Effector memory CD8-positive, alpha-beta T cell (primary cell): ENCODE data around the gene TAGLN3.
"Not testable (repeated sequence)": the region's sequence is repeated elsewhere in the genome, so short reads cannot be mapped to it uniquely, and the experiment has no call there.

Experiments used
- ATAC-seq: fragments of 150-1000 bp; cut with Tn5 transposase; replicated peaks from 2 replicates; pipeline ENCODE4 v1.10.0; 2021; ENCODE audit warnings: mild to moderate bottlenecking, moderate library complexity
- DNase-seq, 3 experiments: peaks; one replicate each; pipeline ENCODE4 v3.0.0; 2021
- H3K27ac Mint-ChIP-seq, 2 donors: one replicate each; pipeline ENCODE4 v1.8.0; 2022; ENCODE audit warnings: mild to moderate bottlenecking in 2 of 2, mixed read lengths in 2 of 2, moderate library complexity in 2 of 2
- H3K27me3 Mint-ChIP-seq, 2 donors: one replicate each; pipeline ENCODE4 v1.8.0; 2022; ENCODE audit warnings: mixed read lengths in 2 of 2
- H3K36me3 Mint-ChIP-seq: one replicate; pipeline ENCODE4 v1.8.0; 2022; ENCODE audit warnings: mild to moderate bottlenecking, moderate library complexity, mixed read lengths; ENCODE audit not compliant: insufficient read depth
- H3K4me1 Mint-ChIP-seq, 2 donors: one replicate each; pipeline ENCODE4 v1.8.0; 2022; ENCODE audit warnings: low read depth in 2 of 2, mixed read lengths in 2 of 2
- H3K4me3 Mint-ChIP-seq, 2 donors: one replicate each; pipeline ENCODE4 v1.8.0; 2022; ENCODE audit warnings: mild to moderate bottlenecking in 2 of 2, mixed read lengths in 2 of 2, moderate library complexity in 2 of 2
- H3K9me3 Mint-ChIP-seq, 2 donors: one replicate each; pipeline ENCODE4 v1.8.0; 2022; ENCODE audit warnings: mixed read lengths in 2 of 2

TAGLN3 gene

GRCh38 chr3:112027826-112028225 lies 29.1 kb downstream of the TAGLN3 start:
- DNase-seq: no peak
- Mint-ChIP-seq H3K27me3 (peaks cover 0 to under 1% of the 10 kb centered on the region in 2 donors), H3K36me3 (no peaks in the 10 kb centered on the region), H3K4me3 (no peak overlapping the region), H3K27ac (no peak overlapping the region), H3K9me3 (no peaks in the 10 kb centered on the region), H3K4me1 (no peaks in the 10 kb centered on the region)
- no peak for ATAC-seq

DNA sequence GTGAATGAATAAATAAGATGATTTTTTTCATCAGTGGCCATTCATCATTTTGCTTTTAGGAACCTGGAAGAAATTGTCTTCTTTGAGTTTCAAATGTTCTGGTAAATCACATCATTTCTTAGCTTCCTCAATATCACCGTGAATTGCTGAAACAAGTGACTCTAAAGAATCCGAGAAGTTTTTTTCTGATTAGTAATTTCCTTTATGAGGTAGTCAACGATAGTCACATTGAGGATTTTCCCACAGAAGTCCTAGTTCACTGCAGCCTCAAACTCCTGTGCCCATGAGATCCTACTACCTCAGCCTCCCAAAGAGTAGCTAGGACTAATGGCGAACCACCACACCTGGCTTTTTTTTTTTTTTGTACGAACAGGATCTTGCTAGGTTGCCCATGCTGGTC lies 32.2 kb downstream of the TAGLN3 start:
- Mint-ChIP-seq H3K9me3 (no peaks in the 10 kb centered on the region), H3K36me3 (no peaks in the 10 kb centered on the region), H3K27me3 (peaks cover 0 to 6% of the 10 kb centered on the region in 2 donors), H3K27ac (no peak overlapping the region), H3K4me3 (no peak overlapping the region), H3K4me1 (no peaks in the 10 kb centered on the region)
- ATAC-seq (no peak), DNase-seq (no peak)

DNA sequence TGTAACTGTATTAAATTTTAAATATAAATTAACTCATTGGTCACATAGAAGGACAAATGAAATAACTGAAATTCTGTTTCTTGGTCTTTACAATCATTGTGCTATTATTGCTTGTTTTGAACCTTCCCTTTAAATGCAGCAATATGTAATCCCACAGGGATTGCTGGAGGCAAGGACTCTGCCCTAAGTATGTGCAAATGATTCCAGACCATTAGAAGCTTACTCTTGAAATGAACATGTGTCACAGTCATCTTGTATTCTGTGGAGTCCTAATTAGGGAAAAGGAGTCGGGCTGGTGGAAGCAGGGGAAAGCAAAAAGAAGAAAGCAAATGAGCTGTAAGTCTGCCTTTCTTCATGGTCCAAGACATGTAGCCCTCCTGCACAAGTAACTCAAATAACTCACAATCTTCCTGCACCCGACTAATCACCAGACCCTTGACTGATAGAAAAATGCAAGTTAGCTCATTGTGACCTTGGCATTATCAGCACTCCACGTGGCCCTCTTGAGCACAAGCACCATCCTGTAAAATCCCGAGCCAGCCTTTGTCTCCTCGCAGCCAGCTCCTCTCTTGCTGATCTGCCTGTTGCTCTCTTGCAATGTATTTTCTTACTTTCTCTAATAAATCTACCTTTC lies 33.5 kb downstream of the TAGLN3 start:
- H3K4me3 Mint-ChIP-seq: no peak overlapping the region
- no peaks in the 10 kb centered on the region for H3K9me3 Mint-ChIP-seq
- no peak for DNase-seq
- peaks cover 0 to 6% of the 10 kb centered on the region in 2 donors for H3K27me3 Mint-ChIP-seq
- no peaks in the 10 kb centered on the region for H3K36me3 Mint-ChIP-seq
- H3K4me1 Mint-ChIP-seq: no peaks in the 10 kb centered on the region
- H3K27ac Mint-ChIP-seq: no peak overlapping the region
- no peak for ATAC-seq

DNA sequence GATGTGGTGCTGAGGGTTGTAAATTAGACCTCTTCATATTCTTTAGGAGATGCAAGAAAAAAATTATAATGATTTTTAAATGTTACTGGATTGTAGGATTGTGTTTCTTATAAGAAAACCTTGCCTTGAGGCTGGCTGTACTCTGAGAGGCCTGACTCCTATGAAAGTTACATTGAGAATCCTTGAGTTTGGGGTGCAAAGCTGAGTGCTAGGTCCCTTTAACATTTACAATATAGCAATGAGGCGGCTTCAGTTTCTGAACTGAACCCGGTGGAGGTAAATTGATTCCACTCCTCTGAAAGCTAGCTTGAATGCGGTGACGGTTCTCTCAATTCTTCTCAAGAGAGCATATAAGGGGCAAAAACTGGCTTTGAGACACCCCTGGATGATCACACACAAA lies 35.7 kb downstream of the TAGLN3 start, which contains the start of gene TMPRSS7:
TMPRSS7 (plus strand) TSS at position 301 of the 400 bp plus-strand sequence. CDS start 110 bp downstream, outside the sequence.
- H3K27me3 Mint-ChIP-seq: peaks cover 0 to 12% of the 10 kb centered on the region in 2 donors
- no peaks in the 10 kb centered on the region for H3K9me3 Mint-ChIP-seq

GRCh38 chr3:112035241-112035640 lies 36.5 kb downstream of the TAGLN3 start:
- no peak overlapping the region for H3K4me3 Mint-ChIP-seq
- peaks cover 6 to 12% of the 10 kb centered on the region in 2 donors for H3K27me3 Mint-ChIP-seq
- H3K36me3 Mint-ChIP-seq: no peaks in the 10 kb centered on the region
- no peak overlapping the region for H3K27ac Mint-ChIP-seq
- H3K4me1 Mint-ChIP-seq: no peaks in the 10 kb centered on the region
- ATAC-seq: no peak
- H3K9me3 Mint-ChIP-seq: no peaks in the 10 kb centered on the region
- DNase-seq: no peak

More for the DNA sequence above, 35.7 kb downstream of the TAGLN3 start, which contains the start of gene TMPRSS7:
- Mint-ChIP-seq H3K36me3 (no peaks in the 10 kb centered on the region), H3K27ac (no peak within 1 kb of the TSS), H3K4me1 (no peaks in the 10 kb centered on the region), H3K4me3 (no peak within 1 kb of the TSS)
- ATAC-seq (no peak), DNase-seq (no peak)

GRCh38 chr3:112037194-112037593 lies 38.5 kb downstream of the TAGLN3 start:
- not testable (repeated sequence) for H3K4me1 Mint-ChIP-seq, ATAC-seq

DNA sequence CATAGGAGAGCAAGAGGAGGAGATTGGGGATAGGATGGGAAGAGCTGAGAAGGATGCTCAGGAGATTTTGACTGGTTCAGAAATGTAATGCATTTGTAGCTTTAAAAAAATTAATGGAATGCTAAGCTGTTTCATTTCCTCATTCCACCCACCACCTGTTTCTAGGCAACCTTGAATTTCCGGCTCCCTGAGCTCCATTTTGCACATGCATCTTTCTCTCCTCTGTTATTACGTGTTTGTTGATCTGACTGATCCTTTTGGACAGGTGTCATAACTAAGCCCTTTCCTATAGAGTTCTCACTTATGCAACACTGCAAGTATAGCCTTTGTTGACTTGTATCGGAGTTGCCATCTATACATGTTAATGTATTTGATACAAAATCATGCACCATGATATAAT lies 40.1 kb downstream of the TAGLN3 start:
- DNase-seq (no peak), ATAC-seq (no peak)
- H3K27ac Mint-ChIP-seq: no peak overlapping the region
- H3K4me3 Mint-ChIP-seq: no peak overlapping the region
- no peaks in the 10 kb centered on the region for H3K4me1 Mint-ChIP-seq
- peaks cover 6 to 7% of the 10 kb centered on the region in 2 donors for H3K27me3 Mint-ChIP-seq
- H3K9me3 Mint-ChIP-seq: no peaks in the 10 kb centered on the region
- peaks cover 3% of the 10 kb centered on the region for H3K36me3 Mint-ChIP-seq

More at GRCh38 chr3:112037194-112037593, 38.5 kb downstream of the TAGLN3 start:
- H3K27me3 Mint-ChIP-seq: peaks cover 6 to 12% of the 10 kb centered on the region in 2 donors
- not testable (repeated sequence) for H3K9me3 Mint-ChIP-seq, H3K4me3 Mint-ChIP-seq, H3K27ac Mint-ChIP-seq, DNase-seq, H3K36me3 Mint-ChIP-seq

GRCh38 chr3:112041321-112041720 lies 42.6 kb downstream of the TAGLN3 start:
- no peaks in the 10 kb centered on the region for H3K4me1 Mint-ChIP-seq
- H3K4me3 Mint-ChIP-seq: no peak overlapping the region
- DNase-seq (no peak), ATAC-seq (no peak)
- peaks cover 3% of the 10 kb centered on the region for H3K36me3 Mint-ChIP-seq
- H3K27ac Mint-ChIP-seq: no peak overlapping the region
- H3K9me3 Mint-ChIP-seq: no peaks in the 10 kb centered on the region
- H3K27me3 Mint-ChIP-seq: peaks cover 6 to 7% of the 10 kb centered on the region in 2 donors

DNA sequence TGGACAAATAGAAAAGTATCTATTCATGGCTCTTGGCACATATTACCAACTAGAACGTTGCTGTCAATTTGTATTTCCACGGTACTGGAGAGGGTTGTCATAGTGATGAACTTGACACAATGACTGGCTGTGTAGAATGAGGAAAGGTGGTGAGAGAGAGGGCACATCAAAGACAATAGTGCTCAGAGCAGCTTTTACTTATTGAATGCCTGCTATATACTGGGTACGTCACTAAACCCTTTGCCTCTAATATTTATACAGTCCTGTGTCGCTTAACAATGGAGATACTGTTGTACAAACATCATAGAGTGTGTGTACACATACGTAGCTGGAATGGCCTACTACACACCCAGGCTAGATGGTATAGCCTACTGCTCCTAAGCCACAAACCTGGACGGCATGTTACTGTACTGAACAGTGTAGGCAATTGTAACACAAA lies 44.1 kb downstream of the TAGLN3 start:
- H3K9me3 Mint-ChIP-seq: no peaks in the 10 kb centered on the region
- no peak for ATAC-seq
- H3K27ac Mint-ChIP-seq: no peak overlapping the region
- peaks cover 3% of the 10 kb centered on the region for H3K36me3 Mint-ChIP-seq
- no peaks in the 10 kb centered on the region for H3K4me1 Mint-ChIP-seq
- H3K4me3 Mint-ChIP-seq: no peak overlapping the region
- no peak for DNase-seq
- H3K27me3 Mint-ChIP-seq: peaks cover 11 to 13% of the 10 kb centered on the region in 2 donors

GRCh38 chr3:112043621-112044201 lies 45.0 kb downstream of the TAGLN3 start:
- ATAC-seq (peak; percentile 99), DNase-seq (peak; percentile 25 to 43 (median 30))
- H3K36me3 Mint-ChIP-seq: peaks cover 3% of the 10 kb centered on the region
- H3K4me3 Mint-ChIP-seq: no peak overlapping the region
- peaks cover 11 to 21% of the 10 kb centered on the region in 2 donors for H3K27me3 Mint-ChIP-seq
- no peaks in the 10 kb centered on the region for H3K9me3 Mint-ChIP-seq
- no peaks in the 10 kb centered on the region for H3K4me1 Mint-ChIP-seq
- no peak overlapping the region for H3K27ac Mint-ChIP-seq

DNA sequence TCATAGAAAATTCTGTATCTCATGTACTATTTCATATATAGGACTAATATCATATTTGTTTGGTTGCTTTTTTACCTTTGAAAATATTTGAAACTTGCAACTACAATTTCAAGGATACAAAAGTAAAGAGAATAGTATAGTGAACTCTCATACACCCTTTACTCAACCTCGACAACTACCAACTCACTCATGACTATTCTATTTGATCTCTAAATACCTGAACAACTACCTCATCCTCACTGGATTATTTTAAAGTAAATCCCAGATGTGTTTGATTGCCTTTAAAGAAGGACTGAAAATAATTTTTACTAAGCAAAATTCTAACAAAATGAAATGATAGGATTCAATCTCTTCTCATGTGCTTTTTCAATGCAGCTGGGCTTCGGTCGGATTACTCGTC lies 47.9 kb downstream of the TAGLN3 start:
- DNase-seq (no peak), ATAC-seq (no peak)
- Mint-ChIP-seq H3K4me1 (no peaks in the 10 kb centered on the region), H3K27ac (no peak overlapping the region), H3K9me3 (no peaks in the 10 kb centered on the region), H3K4me3 (no peak overlapping the region), H3K36me3 (peaks cover 3% of the 10 kb centered on the region), H3K27me3 (peaks cover 17 to 33% of the 10 kb centered on the region in 2 donors)

- H3K4me1 Mint-ChIP-seq: no peaks in the 10 kb centered on the region
- ATAC-seq: no peak
- H3K27ac Mint-ChIP-seq: no peak overlapping the region
- no peaks in the 10 kb centered on the region for H3K36me3 Mint-ChIP-seq
- H3K9me3 Mint-ChIP-seq: no peaks in the 10 kb centered on the region
- peaks cover 22 to 40% of the 10 kb centered on the region in 2 donors for H3K27me3 Mint-ChIP-seq
- DNase-seq: no peak
- H3K4me3 Mint-ChIP-seq: no peak overlapping the region
These were observed 48.5 kb downstream of the TAGLN3 start for GRCh38 chr3:112047264-112047663.

DNA sequence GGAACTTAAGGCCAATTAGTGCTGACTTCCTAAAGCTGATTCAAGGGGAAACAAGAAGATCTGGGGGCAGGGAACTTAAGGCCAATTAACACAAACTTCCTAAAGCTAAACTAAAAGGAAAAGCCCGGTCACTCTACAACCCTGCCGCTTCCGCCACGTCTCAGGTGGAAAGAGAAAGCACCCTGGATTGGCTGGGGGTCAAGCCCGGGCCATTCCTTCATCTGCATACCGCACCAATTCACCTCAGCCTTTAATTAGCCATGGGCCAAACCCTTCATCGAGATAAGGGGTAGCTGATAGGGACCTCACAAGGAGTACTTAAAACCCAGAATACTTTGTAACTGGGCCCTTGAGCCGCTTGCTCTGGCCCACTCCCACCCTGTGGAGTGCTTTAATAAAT lies 50.2 kb downstream of the TAGLN3 start:
- Mint-ChIP-seq H3K36me3 (no peaks in the 10 kb centered on the region), H3K4me1 (no peaks in the 10 kb centered on the region), H3K9me3 (no peaks in the 10 kb centered on the region), H3K4me3 (no peak overlapping the region), H3K27me3 (peaks cover 24 to 44% of the 10 kb centered on the region in 2 donors), H3K27ac (no peak overlapping the region)
- DNase-seq (no peak), ATAC-seq (no peak)

DNA sequence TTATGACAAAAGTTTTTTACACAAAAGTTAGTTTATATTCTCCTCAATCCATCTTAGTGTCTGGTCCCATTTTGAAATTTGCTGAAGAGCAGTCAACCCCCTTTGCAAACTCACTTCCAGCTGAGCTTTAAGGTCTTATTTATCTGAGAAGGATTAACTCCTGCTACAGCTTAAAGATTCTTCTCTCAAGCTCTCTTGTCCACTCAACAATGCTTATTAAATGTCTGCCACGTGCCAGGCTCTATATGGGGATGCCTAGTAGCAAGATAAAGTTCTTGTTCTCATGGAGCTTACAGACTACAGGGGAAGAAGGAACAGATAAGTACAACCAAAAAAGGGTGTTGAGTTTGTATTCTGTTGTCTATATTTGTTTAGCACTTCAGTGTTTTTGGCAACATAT lies 54.5 kb downstream of the TAGLN3 start:
- no peak overlapping the region for H3K4me3 Mint-ChIP-seq
- DNase-seq: no peak
- peaks cover 36 to 48% of the 10 kb centered on the region in 2 donors for H3K27me3 Mint-ChIP-seq
- peak overlapping the region in 1 of 2 donors; percentile 68 for H3K27ac Mint-ChIP-seq
- H3K4me1 Mint-ChIP-seq: peaks cover 0 to 4% of the 10 kb centered on the region in 2 donors
- H3K9me3 Mint-ChIP-seq: no peaks in the 10 kb centered on the region
- ATAC-seq: no peak
- H3K36me3 Mint-ChIP-seq: no peaks in the 10 kb centered on the region
